Measurements from ENCODE around the gene KIAA0753.
A peak's percentile ranks its signal among the peaks of the same experiment; 100 is the strongest.

Gene KIAA0753

GRCh38 chr17:6640536-6641246 lies at the start of gene KIAA0753, which contains the start of gene TXNDC17:
TSS of gene KIAA0753 (minus strand) at chr17:6640711. CDS start at chr17:6635103, 5,608 bp downstream.
TSS of gene TXNDC17 (plus strand) at chr17:6641060. CDS start at chr17:6641083, 23 bp downstream.
- Histone ChIP-seq H3K4me1 (ENCODE audit: low read length) (peaks cover 13% of the 10 kb centered on the region; the same call in 1 of the 2 replicates), H3K4me3 (ENCODE audit: low read length) (peak within 1 kb of the TSS; percentile 75), H3F3A (ENCODE audit: insufficient read depth, low read length) (peaks cover 5% of the 10 kb centered on the region), H3K79me2 (ENCODE audit: low read length) (peaks cover 49% of the 10 kb centered on the region), H2AFZ (ENCODE audit: low read length) (peak within 1 kb of the TSS; percentile 95), H3K9me2 (replicated peaks; ENCODE audit: insufficient read depth, low read length) (no peaks in the 10 kb centered on the region), H3K27me3 (replicated peaks; ENCODE audit: insufficient read depth, low read length) (no peaks in the 10 kb centered on the region), H3K36me3 (replicated peaks; ENCODE audit: insufficient read depth, low read length) (no peaks in the 10 kb centered on the region), H3K9ac (ENCODE audit: low read length) (peak within 1 kb of the TSS; percentile 93), H3K9me3 (replicated peaks; ENCODE audit: insufficient read depth, low read length) (no peaks in the 10 kb centered on the region), H3K27ac (ENCODE audit: low read length) (peak within 1 kb of the TSS; percentile 91), H3K4me2 (ENCODE audit: low read depth, low read length) (peak within 1 kb of the TSS; percentile 70), H4K20me1 (ENCODE audit: insufficient read depth, low read length) (no peaks in the 10 kb centered on the region)
- DNase-seq, result peak; percentile 92
- no peak for TF ChIP-seq EZH2 (optimal IDR thresholded peaks at IDR 0.05; ENCODE audit: low read depth, low read length)

DNA sequence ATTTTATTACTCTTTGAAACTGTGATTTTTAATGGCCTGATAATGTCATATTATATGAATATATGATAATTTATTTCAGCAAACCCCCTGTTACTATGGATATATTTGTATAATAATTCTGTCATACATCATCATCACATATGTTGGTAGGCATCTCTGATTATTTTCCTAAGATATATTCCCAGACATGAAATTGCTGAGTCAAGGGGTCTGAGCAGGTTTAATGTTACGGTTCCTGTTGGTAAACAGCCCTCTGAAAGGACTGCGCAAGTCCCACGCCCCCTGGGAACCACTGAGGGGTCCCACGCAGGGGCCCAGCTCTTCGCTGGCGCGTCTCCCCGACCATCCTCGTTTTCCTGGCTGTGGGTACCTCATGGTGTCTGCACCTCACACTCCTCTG lies 48.4 kb upstream of the KIAA0753 start:
- Histone ChIP-seq H3F3A (ENCODE audit: insufficient read depth, low read length) (no peaks in the 10 kb centered on the region), H3K9me3 (replicated peaks; ENCODE audit: insufficient read depth, low read length) (no peaks in the 10 kb centered on the region), H2AFZ (ENCODE audit: low read length) (no peak overlapping the region), H3K9me2 (replicated peaks; ENCODE audit: insufficient read depth, low read length) (no peaks in the 10 kb centered on the region), H3K27me3 (replicated peaks; ENCODE audit: insufficient read depth, low read length) (peaks cover 70% of the 10 kb centered on the region), H3K79me2 (ENCODE audit: low read length) (no peaks in the 10 kb centered on the region), H4K20me1 (ENCODE audit: insufficient read depth, low read length) (no peaks in the 10 kb centered on the region), H3K4me2 (ENCODE audit: low read depth, low read length) (no peak overlapping the region), H3K27ac (ENCODE audit: low read length) (no peak overlapping the region), H3K36me3 (replicated peaks; ENCODE audit: insufficient read depth, low read length) (no peaks in the 10 kb centered on the region), H3K4me3 (ENCODE audit: low read length) (no peak overlapping the region), H3K4me1 (ENCODE audit: low read length) (no peaks in the 10 kb centered on the region), H3K9ac (ENCODE audit: low read length) (no peak overlapping the region)
- no peak for TF ChIP-seq EZH2phosphoT487 (IDR thresholded peaks at IDR 0.05; ENCODE audit: low read length)
- TF ChIP-seq CTCF (IDR thresholded peaks at IDR 0.05; ENCODE audit: low read length), result no peak
- no peak for TF ChIP-seq EZH2 (optimal IDR thresholded peaks at IDR 0.05; ENCODE audit: low read depth, low read length)
- DNase-seq, result no peak

DNA sequence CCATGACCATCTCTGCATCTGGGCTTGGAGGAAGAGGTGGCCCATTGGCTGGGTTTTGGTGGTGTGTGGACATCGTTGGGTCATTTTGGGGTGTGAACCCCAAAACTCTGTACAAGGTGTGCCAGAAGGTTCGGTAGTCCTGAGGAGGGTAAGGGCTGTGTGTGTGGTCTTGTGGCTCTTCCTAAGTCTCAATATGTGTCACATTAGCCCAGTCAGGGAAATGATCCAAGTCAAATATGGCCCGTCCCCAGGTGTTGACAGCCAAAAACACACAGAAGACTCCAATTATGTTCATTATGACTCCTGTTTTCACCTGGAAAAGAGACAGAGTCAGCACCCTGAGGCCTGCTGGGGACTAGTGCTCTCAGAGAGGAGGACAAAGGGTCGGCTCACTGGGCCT lies 45.5 kb upstream of the KIAA0753 start:
- Histone ChIP-seq H3K4me1 (ENCODE audit: low read length) (no peaks in the 10 kb centered on the region), H3K4me3 (ENCODE audit: low read length) (no peak overlapping the region), H4K20me1 (ENCODE audit: insufficient read depth, low read length) (no peaks in the 10 kb centered on the region), H3K27me3 (replicated peaks; ENCODE audit: insufficient read depth, low read length) (peaks cover 56% of the 10 kb centered on the region), H3F3A (ENCODE audit: insufficient read depth, low read length) (no peaks in the 10 kb centered on the region), H3K27ac (ENCODE audit: low read length) (no peak overlapping the region), H3K79me2 (ENCODE audit: low read length) (no peaks in the 10 kb centered on the region), H3K9me2 (replicated peaks; ENCODE audit: insufficient read depth, low read length) (no peaks in the 10 kb centered on the region), H3K4me2 (ENCODE audit: low read depth, low read length) (no peak overlapping the region), H2AFZ (ENCODE audit: low read length) (no peak overlapping the region), H3K9ac (ENCODE audit: low read length) (no peak overlapping the region), H3K36me3 (replicated peaks; ENCODE audit: insufficient read depth, low read length) (no peaks in the 10 kb centered on the region), H3K9me3 (replicated peaks; ENCODE audit: insufficient read depth, low read length) (no peaks in the 10 kb centered on the region)
- TF ChIP-seq CTCF (IDR thresholded peaks at IDR 0.05; ENCODE audit: low read length) (no peak), EZH2phosphoT487 (IDR thresholded peaks at IDR 0.05; ENCODE audit: low read length) (no peak), EZH2 (optimal IDR thresholded peaks at IDR 0.05; ENCODE audit: low read depth, low read length) (no peak)
- DNase-seq, result no peak

Measured in MM.1S (cell line).